GM10847 (cell line): Measurements from ENCODE around the gene POC1B.

ENCODE experiments used
- POLR2A ChIP-seq: IDR thresholded peaks from 2 replicates; pipeline ENCODE4 v1.6.1; 2011; ENCODE audit not compliant: insufficient read length; ENCODE audit errors: extremely low read depth

POC1B gene

DNA sequence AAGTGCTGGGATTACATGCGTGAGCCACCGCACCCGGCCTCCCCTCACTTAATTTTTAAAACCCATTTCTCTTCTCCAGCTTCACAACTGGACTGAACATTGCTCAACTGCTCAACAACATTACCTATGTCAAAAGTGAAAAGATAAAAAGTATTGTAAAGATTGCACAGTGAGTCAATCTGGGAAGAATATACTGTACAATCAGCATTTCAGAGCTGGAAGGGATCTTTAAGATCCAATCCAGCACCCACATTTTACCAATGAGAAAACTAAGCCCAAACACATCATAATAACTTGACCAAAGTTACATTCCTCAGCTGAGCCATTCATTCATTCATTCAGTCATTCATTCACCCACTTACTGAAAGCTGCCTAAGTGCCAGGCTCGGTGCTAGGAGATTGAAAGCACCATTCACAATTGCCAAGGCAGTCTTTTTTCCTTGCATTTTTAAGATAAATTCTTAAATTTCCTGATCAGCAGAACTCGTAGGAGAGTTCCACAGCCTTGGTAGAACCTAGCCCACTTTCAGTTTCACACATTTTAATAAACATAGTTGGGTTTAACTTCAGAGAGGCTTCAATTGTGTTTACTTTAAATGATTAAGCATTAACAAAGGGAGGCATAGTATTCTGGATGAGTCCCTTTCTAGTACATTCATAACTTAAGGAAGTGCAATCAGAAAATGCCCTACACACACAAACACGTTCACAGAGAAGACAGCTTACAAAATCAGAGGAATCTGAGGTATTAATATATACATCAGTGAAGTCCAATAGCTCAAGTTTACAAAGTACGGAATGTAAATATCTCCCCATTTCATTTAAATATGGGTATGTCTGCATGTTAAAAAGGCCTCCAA is 4.3 kb downstream of the POC1B start:
- TF ChIP-seq POLR2A, result no peak

DNA sequence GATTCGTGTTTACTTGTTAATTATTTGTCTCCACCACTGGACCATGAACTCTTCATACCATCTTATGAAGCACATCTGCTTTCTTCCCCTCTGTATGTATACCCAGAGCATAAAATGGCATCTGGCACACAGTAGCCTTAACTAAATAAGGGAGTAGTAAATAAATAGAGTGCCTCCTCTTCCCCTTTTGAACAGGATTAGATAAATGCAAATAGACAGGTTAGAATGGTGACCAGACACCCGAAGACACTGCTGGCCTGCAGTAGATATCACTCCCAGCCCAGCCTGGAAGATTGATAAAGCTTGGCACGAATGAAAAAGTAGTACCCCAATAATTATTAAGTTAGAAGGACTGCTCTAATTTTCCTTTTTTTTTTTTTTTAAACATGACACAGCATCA is 8.1 kb downstream of the POC1B start:
- no peak for TF ChIP-seq POLR2A

- no peak for TF ChIP-seq POLR2A
These were observed 9.2 kb downstream of the POC1B start for GRCh38 chr12:89516633-89517032.

DNA sequence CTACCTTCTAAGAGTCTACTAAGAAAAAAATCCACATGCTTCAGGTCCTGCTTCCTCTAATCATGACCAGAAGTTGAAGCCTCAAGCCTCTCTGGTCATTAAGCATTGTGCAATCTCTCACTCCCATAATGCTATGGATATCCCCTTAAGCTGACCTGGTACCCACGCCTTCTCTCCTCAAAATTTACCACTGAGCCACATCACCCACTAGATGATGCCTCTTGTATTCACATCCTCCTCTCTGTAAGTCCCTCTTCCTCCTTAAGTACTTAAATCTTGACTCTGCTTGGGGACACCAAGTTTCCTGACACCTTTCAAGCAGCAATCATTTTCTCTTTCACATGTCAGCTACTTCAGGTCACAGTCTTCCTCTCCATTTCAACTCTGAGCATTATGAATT is 11.1 kb downstream of the POC1B start:
- no peak for TF ChIP-seq POLR2A

- no peak for TF ChIP-seq POLR2A
These were observed 12.3 kb downstream of the POC1B start for GRCh38 chr12:89513544-89513943.

GRCh38 chr12:89507015-89507824 is 18.6 kb downstream of the POC1B start:
- no peak for TF ChIP-seq POLR2A

DNA sequence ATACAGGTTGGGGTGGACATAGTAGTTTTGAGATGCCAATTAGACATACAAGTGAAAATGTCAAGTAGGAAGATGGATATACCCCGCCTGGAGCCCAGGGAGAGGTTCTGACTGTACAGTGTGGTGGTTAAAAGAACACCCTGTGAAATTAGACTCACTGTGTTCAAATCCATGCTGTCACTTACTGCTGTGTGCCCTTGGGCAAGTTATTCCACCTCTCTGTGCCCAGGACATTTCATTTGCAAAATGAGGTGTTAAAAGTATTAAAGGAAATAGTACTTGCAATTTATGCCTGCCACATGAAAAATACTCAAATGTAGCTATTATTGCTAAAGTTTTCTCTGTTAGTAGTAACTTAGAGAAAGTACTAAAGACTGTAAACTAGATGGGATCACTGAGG is 19.8 kb downstream of the POC1B start:
- no peak for TF ChIP-seq POLR2A

- TF ChIP-seq POLR2A, result no peak
These were observed 21.1 kb downstream of the POC1B start for GRCh38 chr12:89504560-89505346.

DNA sequence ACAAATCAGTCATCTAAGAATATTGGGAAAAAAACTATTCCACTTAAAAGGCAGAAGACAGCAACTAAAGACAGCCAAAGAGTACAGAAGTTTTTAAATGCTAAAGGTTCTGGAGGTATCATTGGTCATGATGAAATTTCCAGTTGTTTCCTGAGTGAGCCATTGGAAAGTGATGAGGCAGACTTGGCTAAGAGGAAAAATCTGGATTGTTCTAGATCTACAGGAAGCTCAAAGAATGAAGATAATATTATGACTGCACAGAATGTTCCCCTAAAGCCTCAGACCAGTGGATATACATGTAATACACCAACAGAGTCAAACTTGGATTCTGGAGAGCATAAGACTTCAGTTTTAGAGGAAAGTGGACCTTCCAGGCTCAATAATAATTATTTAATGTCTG is 24.1 kb downstream of the POC1B start:
- no peak for TF ChIP-seq POLR2A

GRCh38 chr12:89499857-89500256 is 26.0 kb downstream of the POC1B start:
- no peak for TF ChIP-seq POLR2A

DNA sequence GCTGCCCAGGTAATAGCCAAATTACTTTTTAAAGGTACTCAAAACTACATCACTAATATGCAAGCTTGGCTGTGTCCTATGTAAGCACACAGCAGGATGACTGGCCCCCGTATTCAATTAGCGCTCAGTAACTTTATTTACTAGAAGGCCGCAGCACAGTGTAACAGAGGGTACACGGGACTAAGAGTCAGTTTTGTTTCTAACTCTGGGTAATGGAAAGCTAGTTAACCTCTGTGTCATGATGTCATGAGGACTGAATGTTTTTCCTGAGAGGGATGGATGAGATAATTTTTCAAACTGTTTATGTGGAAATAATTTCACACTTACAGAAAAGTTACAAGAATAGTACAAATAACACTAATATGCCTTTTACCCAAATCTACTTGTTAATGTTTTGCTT is 28.4 kb downstream of the POC1B start:
- no peak for TF ChIP-seq POLR2A

DNA sequence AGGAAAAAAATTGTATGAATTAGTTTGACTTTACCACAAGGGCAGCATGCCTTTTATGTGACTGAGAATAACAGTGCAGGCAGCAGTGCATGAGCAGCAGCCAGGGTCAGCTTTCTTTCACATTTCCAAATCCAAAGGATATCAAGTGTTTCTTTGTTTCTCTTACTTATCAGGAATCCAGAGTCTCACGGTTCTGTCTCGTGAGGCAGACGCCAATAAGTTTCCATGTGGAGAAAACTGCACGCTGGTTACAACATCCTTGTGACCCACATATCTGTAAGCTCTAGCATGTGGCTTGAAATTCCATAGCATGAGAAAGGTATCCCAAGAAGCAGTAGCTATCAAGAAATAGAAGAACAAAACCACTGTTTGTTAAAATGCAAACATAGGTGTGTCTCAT is 28.8 kb downstream of the POC1B start:
- TF ChIP-seq POLR2A, result no peak

DNA sequence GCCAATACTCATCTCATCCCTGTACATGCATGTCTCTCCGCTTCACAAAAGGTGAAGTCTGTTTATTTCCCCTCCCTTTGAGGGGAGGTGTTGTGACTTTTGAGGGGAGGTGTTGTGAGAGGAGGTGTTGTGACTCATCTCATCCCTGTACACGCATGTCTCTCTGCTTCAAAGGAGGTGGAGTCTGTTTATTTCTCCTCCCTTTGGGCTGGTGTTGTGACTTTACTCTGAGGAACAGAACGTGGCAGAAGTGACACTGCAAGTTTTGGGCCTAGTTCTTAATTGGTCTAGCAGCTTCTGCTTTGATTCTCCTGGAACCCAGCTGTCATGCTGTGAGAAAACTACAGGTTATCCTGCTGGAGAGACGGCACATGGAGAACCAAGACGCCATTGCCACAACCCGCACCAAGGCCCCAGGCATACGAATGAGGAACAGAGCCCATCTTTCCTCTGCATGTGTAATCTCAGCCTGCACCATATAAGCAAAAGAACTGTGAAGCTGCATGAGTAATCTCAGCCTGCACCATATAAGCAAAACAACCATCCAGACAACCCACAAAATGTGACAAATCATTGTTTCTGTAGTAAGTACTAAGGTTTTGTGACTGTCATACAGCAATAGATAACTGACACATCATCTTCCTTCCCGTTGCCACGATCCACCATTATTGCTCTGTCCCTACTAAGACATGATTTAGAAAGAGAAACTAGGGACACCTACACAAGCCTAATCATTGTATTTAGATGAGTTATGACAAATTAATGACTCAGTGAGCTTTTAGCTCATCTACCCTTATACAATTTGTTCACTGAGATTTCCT is 31.2 kb downstream of the POC1B start:
- TF ChIP-seq POLR2A, result no peak

DNA sequence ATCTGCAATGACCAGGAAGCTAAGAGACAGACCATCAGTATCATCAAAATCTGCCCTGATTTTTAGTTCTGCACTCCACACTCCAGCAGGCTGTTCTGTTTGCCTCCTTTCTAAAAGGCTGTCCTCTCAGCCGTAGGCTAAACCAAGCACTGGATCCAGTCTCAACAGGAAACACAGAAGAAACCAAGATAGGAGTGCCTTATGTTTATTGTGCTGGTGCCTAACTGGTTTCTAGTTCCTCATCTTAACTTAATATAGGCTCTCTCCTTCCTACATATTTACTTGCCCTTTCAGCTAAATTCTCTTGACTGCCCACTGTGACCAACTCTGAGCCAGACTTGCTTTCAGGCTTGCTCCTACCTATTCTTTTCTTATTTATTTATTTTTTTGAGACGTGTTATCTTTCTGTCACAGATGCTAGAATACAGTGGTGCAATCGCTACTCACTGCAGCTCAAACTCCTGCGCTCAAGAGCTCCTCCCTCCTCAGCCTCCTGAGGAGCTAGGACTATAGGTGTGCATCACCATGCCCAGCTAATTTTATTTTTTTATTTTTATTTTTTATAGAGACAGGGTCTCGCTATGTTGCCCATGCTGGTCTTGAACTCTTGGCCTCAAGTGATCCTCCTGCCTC is 32.1 kb downstream of the POC1B start:
- no peak for TF ChIP-seq POLR2A
